ENCODE data around the gene IFNA1. TPM values are rescaled to one million over a fixed set of nuclear protein-coding genes. Genes with fewer than 3 reads are reported as not detected.

Gene IFNA1
- total RNA-seq, 4 donors from 2014 or later = not detected

DNA sequence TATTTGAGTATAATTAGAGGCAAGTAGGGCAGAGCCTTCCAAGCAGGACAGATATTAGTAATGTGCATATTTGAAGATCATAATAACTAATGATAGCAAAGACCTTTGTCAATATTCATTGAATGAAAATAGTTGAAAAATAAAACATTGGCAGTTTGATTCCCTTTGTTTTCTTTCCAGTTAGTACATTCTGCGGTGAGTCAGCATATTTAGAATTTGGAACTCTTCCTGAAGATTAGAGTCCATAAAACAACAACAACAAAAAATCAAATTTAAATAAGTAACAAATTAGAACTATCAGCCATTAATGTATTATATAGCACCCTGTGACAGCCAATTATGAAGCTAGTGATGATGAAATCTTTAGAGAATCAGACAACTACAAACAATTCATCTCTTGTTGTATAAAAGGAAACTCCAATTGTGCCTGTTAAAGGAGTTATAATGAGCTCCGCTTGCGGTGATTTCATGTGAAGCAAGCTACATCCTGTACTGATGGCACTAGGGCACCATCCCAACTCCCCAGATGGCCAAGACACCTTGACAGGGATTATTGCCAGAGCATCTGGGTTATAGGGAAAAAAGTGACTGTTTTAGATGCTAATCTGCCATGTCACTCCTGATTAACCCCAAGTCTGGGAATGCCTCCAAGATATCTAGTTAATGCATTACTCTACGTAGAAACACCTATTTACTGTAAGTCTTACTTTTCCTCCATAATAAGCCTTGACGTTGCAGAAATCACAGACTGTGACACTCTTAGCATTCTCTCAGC, 24.6 kb upstream of the IFNA1 start:
- in situ Hi-C loops (cut with MboI; ENCODE audit: low pct_ligation_motif_present in 1 of 4, low pct_unique_long_range_greater_than_20kb in 1 of 4, low sequenced_read_pairs in 3 of 4) (no loop called here), intact Hi-C loops (cut with DNase I; ENCODE audit: low total_unique reads) (no loop called here)
- no peaks in the 10 kb centered on the region for H3K9me3 ChIP-seq
- no peaks in the 10 kb centered on the region for H3K36me3 ChIP-seq
- H3K27me3 ChIP-seq = no peaks in the 10 kb centered on the region
- H3K4me1 ChIP-seq = peaks cover 0 to 26% (median 8%) of the 10 kb centered on the region in 4 donors
- no peak overlapping the region for H3K4me3 ChIP-seq
- WGBS, 2 donors (ENCODE audit: low coverage in 1 of 2) = 33 to 53% methylated on average over 5 of the region's 5 CpGs
- peak; percentile 41 for DNase-seq
- TF ChIP-seq POLR2AphosphoS5 (IDR thresholded peaks at IDR 0.05) (no peak), POLR2A (IDR thresholded peaks at IDR 0.05) (no peak), EP300 (IDR thresholded peaks at IDR 0.05; ENCODE audit: low read depth) (no peak)
- TF ChIP-seq, protein P1, sequence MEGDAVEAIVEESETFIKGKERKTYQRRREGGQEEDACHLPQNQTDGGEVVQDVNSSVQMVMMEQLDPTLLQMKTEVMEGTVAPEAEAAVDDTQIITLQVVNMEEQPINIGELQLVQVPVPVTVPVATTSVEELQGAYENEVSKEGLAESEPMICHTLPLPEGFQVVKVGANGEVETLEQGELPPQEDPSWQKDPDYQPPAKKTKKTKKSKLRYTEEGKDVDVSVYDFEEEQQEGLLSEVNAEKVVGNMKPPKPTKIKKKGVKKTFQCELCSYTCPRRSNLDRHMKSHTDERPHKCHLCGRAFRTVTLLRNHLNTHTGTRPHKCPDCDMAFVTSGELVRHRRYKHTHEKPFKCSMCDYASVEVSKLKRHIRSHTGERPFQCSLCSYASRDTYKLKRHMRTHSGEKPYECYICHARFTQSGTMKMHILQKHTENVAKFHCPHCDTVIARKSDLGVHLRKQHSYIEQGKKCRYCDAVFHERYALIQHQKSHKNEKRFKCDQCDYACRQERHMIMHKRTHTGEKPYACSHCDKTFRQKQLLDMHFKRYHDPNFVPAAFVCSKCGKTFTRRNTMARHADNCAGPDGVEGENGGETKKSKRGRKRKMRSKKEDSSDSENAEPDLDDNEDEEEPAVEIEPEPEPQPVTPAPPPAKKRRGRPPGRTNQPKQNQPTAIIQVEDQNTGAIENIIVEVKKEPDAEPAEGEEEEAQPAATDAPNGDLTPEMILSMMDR (IDR thresholded peaks at IDR 0.05) = no peak
- peak overlapping the region in 1 of 4 donors; percentile 0 for H3K27ac ChIP-seq

DNA sequence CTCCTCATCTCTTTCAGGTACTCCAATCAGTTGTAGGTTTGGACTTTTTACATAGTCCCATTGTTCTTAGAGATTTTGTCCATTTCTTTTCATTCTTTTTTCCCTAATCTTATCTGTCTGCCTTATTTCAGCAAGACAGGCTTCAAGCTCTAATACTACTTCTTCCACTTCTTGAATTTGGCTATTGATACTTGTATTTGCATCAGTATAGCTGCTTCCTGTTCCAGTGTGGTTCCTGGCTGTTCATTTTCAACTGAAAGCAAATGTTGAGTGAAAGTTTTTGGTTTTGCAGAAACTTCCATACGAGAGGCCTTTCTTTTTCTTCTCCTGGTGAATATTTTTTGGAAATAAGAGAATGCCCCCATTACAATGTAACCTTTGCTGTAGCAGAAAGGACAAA, 12.0 kb upstream of the IFNA1 start:
- H3K27ac ChIP-seq = no peak overlapping the region
- no peak for DNase-seq
- no peaks in the 10 kb centered on the region for H3K36me3 ChIP-seq
- H3K27me3 ChIP-seq = peaks cover 3% of the 10 kb centered on the region
- no peaks in the 10 kb centered on the region for H3K4me1 ChIP-seq
- TF ChIP-seq EP300 (IDR thresholded peaks at IDR 0.05; ENCODE audit: low read depth) = no peak
- no peak for TF ChIP-seq POLR2AphosphoS5 (IDR thresholded peaks at IDR 0.05)
- TF ChIP-seq POLR2A (IDR thresholded peaks at IDR 0.05) = no peak
- TF ChIP-seq, protein P1 (IDR thresholded peaks at IDR 0.05) = no peak
- WGBS, 2 donors (ENCODE audit: low coverage in 1 of 2) = 68 to 75% methylated on average over 1 of the region's 1 CpG
- intact Hi-C loops (cut with DNase I; ENCODE audit: low total_unique reads) (no loop called here), in situ Hi-C loops (cut with MboI; ENCODE audit: low pct_ligation_motif_present in 1 of 4, low pct_unique_long_range_greater_than_20kb in 1 of 4, low sequenced_read_pairs in 3 of 4) (loop anchor here in 1 of 4 donors (25.0 kb wide), 1 partner anchor 116 kb away; the partner anchor contains the start of gene IFNA5)
- H3K9me3 ChIP-seq = no peaks in the 10 kb centered on the region
- H3K4me3 ChIP-seq = no peak overlapping the region

DNA sequence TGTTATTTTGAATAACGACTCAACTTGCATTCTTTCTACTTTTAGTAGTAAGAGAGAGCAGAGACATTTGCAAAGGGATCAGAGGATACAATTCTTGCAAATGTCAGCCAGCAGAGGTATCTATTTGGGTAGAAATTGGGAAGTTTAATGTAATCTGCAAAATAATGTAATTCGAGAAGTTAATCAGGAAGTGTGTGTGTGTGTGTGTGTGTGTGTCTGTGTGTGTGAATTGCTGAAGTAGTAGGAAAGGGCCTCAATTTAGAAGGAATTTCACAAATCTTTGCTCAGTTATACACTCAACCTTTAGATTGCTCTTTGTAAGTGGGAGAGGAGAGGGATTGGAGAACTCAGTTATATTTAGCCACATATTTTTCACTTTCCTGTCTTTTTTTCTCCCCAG, 11.0 kb upstream of the IFNA1 start:
- Histone ChIP-seq H3K27me3 (peaks cover 3% of the 10 kb centered on the region), H3K9me3 (no peaks in the 10 kb centered on the region), H3K27ac (no peak overlapping the region), H3K4me1 (no peaks in the 10 kb centered on the region), H3K36me3 (no peaks in the 10 kb centered on the region), H3K4me3 (no peak overlapping the region)
- intact Hi-C loops (cut with DNase I; ENCODE audit: low total_unique reads) = no loop called here
- WGBS, 2 donors (ENCODE audit: low coverage in 1 of 2) = 59 to 63% methylated on average over 2 of the region's 2 CpGs
- no peak for DNase-seq
- in situ Hi-C loops (cut with MboI; ENCODE audit: low pct_ligation_motif_present in 1 of 4, low pct_unique_long_range_greater_than_20kb in 1 of 4, low sequenced_read_pairs in 3 of 4) = loop anchor here in 1 of 4 donors (25.0 kb wide), 1 partner anchor 117 kb away; the partner anchor contains the start of gene IFNA5
- TF ChIP-seq, protein P1 (IDR thresholded peaks at IDR 0.05) = no peak
- TF ChIP-seq POLR2A (IDR thresholded peaks at IDR 0.05) = no peak

DNA sequence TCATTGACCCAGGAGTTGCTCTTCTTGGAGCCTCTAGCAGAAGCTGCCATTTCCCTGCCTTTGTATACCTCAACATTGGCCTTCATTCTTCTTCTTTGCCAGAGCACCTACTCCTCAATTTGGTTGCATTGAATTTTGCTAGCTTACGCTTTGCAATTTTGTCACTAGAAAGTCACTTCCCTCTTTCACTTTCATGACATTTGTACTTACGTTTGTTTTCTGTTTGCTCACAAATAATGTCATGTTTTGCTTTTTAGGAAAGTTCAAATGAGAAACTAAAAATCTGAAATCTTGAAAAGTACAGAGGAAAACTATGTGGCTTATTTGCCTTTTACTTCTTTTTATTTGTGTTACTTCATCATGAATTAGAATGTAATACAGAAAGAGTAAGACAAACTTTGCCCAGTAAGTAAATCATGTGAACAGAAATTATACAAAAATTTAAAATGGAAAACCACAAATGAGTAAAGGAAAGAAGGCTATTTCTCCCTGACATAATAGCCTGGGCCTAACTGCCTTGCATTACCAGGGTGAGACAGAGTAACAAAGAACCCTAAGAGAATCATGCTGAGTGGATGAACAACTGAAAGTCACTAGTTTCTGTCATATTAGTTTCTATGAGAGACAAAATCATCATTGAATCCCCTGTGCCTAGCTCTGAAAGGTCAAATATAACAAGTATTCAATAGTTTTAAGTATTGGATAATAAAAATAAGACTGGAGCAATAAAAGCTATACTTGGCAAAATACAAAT, 7.4 kb upstream of the IFNA1 start:
- H3K9me3 ChIP-seq = no peaks in the 10 kb centered on the region
- no peaks in the 10 kb centered on the region for H3K27me3 ChIP-seq
- no peaks in the 10 kb centered on the region for H3K36me3 ChIP-seq
- WGBS, 2 donors (ENCODE audit: low coverage in 1 of 2) = 59 to 80% methylated on average over 1 to 2 of the region's 2 CpGs
- H3K4me1 ChIP-seq = no peaks in the 10 kb centered on the region
- in situ Hi-C loops (cut with MboI; ENCODE audit: low pct_ligation_motif_present in 1 of 4, low pct_unique_long_range_greater_than_20kb in 1 of 4, low sequenced_read_pairs in 3 of 4) = loop anchor here in 1 of 4 donors (25.0 kb wide), 1 partner anchor 121 kb away; the partner anchor contains the start of gene IFNA5
- no peak overlapping the region for H3K4me3 ChIP-seq
- intact Hi-C loops (cut with DNase I; ENCODE audit: low total_unique reads) = no loop called here
- no peak for TF ChIP-seq POLR2AphosphoS5 (IDR thresholded peaks at IDR 0.05)
- DNase-seq = no peak
- H3K27ac ChIP-seq = no peak overlapping the region

Data from transverse colon (tissue), 4 donors.